CD4-positive, alpha-beta T cell (primary cell): ENCODE data around the gene ZXDC. TPM values are rescaled to one million over a fixed set of nuclear protein-coding genes. Genes with fewer than 3 reads are reported as not detected.

Experiments used
- ATAC-seq: fragments of 200-7000 bp; cut with Tn5 transposase; one replicate; pipeline ENCODE4 v1.10.0; 2022; ENCODE audit warnings: mild to moderate bottlenecking; ENCODE audit not compliant: poor library complexity
- CTCF ChIA-PET: fragments of 350-600 bp; sonication (Branson Sonifier 250); formaldehyde crosslinking; loops from one replicate; lab custom pipeline; 2021; ENCODE audit warnings: antibody characterized with exemption, inconsistent platforms; lab: Charles Lee
- POLR2A ChIA-PET: fragments of 350-600 bp; sonication (Branson Sonifier 250); formaldehyde crosslinking; loops from one replicate; lab custom pipeline; 2021; ENCODE audit warnings: antibody characterized with exemption, inconsistent platforms; lab: Charles Lee
- DNase-seq, 14 experiments: peaks; one replicate each; pipeline ENCODE4 v3.0.0-alpha.2; 2013 to 2020; ENCODE audit warnings: mixed read lengths in 2 of 14
- H3K27ac ChIP-seq, 2 donors: one replicate each; pipeline versions ENCODE4 v1.5.1 to v1.7.0; 2013; ENCODE audit warnings: low read length in 2 of 2, low read depth in 1 of 2, mild to moderate bottlenecking in 1 of 2
- H3K27me3 ChIP-seq, 2 experiments: 1 replicate in 1 of 2; 2 replicates in 1 of 2; pipeline versions ENCODE4 v1.6.1 to v1.7.0; 2013; ENCODE audit warnings: low read length in 2 of 2, control low read depth in 1 of 2, mild to moderate bottlenecking in 1 of 2, moderate library complexity in 1 of 2; ENCODE audit not compliant: insufficient read depth in 2 of 2, control insufficient read depth in 1 of 2
- H3K36me3 ChIP-seq: one replicate; pipeline ENCODE4 v1.6.1; 2013; ENCODE audit warnings: low read length, control low read depth; ENCODE audit not compliant: insufficient read depth
- H3K4me1 ChIP-seq: one replicate; pipeline ENCODE4 v1.6.1; 2013; ENCODE audit warnings: low read length, control low read depth; ENCODE audit not compliant: insufficient read depth
- H3K4me3 ChIP-seq: one replicate; pipeline ENCODE4 v1.5.1; 2013; ENCODE audit warnings: mild to moderate bottlenecking, low read length, moderate library complexity
- H3K9me3 ChIP-seq, 2 experiments: 1 replicate in 1 of 2; 2 replicates in 1 of 2; pipeline versions ENCODE4 v1.6.1 to v1.7.0; 2013; ENCODE audit warnings: low read length in 2 of 2, mild to moderate bottlenecking in 2 of 2, control low read depth in 1 of 2, moderate library complexity in 1 of 2; ENCODE audit not compliant: control insufficient read depth in 1 of 2, insufficient read depth in 1 of 2
- H3K27ac Mint-ChIP-seq: one replicate; pipeline ENCODE4 v1.8.0; 2020; ENCODE audit warnings: mixed read lengths
- H3K27me3 Mint-ChIP-seq: one replicate; pipeline ENCODE4 v1.8.0; 2021; ENCODE audit warnings: mixed read lengths
- H3K36me3 Mint-ChIP-seq: one replicate; pipeline ENCODE4 v1.8.0; 2021; ENCODE audit warnings: low read depth, mixed read lengths
- H3K4me1 Mint-ChIP-seq: one replicate; pipeline ENCODE4 v1.8.0; 2021; ENCODE audit warnings: low read depth, mixed read lengths
- H3K4me3 Mint-ChIP-seq: one replicate; pipeline ENCODE4 v1.8.0; 2020; ENCODE audit warnings: mild to moderate bottlenecking, mixed read lengths
- H3K9me3 Mint-ChIP-seq: one replicate; pipeline ENCODE4 v1.8.0; 2020; ENCODE audit warnings: mixed read lengths
- CTCF ChIP-seq: fragments of 200-600 bp; IDR thresholded peaks from one replicate; pipeline ENCODE4 v1.8.0; 2022; ENCODE audit warnings: antibody characterized with exemption, mild to moderate bottlenecking
- intact Hi-C, 2 experiments: fragments of 100-400 bp; cut with DNase I in 1 of 2; cut with micrococcal nuclease in 1 of 2; formaldehyde crosslinking; loops; one replicate each; pipeline versions ENCODE4 v1.15.1 to v1.9.0; 2023 to 2025; cut with DNase I, micrococcal nuclease
- total RNA-seq, 174 experiments: library from RNA in 2 of 174; stranded (reverse) in 2 of 174; gene quantifications; one replicate each; pipeline ENCODE4 v1.2.3 and lab custom pipeline; 2021 to 2026

The ZXDC gene
- total RNA-seq, 2 experiments from 2014 or later, result 60.7 to 61.3 TPM

- Histone ChIP-seq H3K27me3 (no peaks in the 10 kb centered on the region), H3K9me3 (no peaks in the 10 kb centered on the region), H3K27ac (no peak overlapping the region), H3K36me3 (no peaks in the 10 kb centered on the region), H3K4me3 (no peak overlapping the region), H3K4me1 (peaks cover 13% of the 10 kb centered on the region)
- H3K9me3 Mint-ChIP-seq, result no peaks in the 10 kb centered on the region
- DNase-seq (no peak), ATAC-seq (no peak)
- no peak overlapping the region for H3K27ac Mint-ChIP-seq
- H3K4me3 Mint-ChIP-seq, result no peak overlapping the region
- no peak for TF ChIP-seq CTCF
- no peaks in the 10 kb centered on the region for H3K27me3 Mint-ChIP-seq
- ChIA-PET POLR2A (no interaction called here), CTCF (no interaction called here)
- intact Hi-C loops, result no loop called here
- peaks cover 11% of the 10 kb centered on the region for H3K4me1 Mint-ChIP-seq
- no peaks in the 10 kb centered on the region for H3K36me3 Mint-ChIP-seq
Observed at GRCh38 chr3:126484148-126484547, 8.5 kb upstream of the ZXDC start.

DNA sequence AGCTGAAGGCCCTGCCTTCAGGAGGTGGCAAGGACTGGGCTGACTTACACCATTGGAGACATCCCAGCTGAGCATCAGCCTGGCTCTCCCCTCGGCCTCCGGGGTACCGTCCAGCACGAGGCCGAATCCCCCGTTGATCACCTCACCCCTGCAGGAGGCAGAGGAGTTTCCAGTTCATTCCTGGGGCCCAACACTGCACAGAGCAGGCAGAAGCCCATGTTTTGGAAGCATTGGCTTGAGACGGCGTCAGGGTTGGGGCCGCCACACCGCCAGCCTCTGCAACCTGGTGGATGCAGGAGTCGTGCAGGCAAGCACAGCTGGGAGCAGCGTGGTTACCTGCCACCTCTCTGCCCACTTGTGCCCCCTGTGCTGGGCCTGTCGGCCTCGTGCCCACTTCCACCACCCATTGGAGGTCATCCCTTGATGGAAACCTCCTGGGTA is 7.7 kb upstream of the ZXDC start:
- Histone ChIP-seq H3K36me3 (no peaks in the 10 kb centered on the region), H3K27me3 (no peaks in the 10 kb centered on the region), H3K9me3 (no peaks in the 10 kb centered on the region), H3K4me3 (no peak overlapping the region), H3K27ac (no peak overlapping the region), H3K4me1 (peaks cover 13% of the 10 kb centered on the region)
- Mint-ChIP-seq H3K4me1 (peaks cover 11% of the 10 kb centered on the region), H3K4me3 (no peak overlapping the region), H3K27ac (no peak overlapping the region), H3K27me3 (no peaks in the 10 kb centered on the region), H3K9me3 (no peaks in the 10 kb centered on the region), H3K36me3 (no peaks in the 10 kb centered on the region)
- CTCF ChIA-PET, result no interaction called here
- intact Hi-C loops, result no loop called here
- no peak for DNase-seq
- POLR2A ChIA-PET, result no interaction called here
- no peak for TF ChIP-seq CTCF
- ATAC-seq, result no peak

DNA sequence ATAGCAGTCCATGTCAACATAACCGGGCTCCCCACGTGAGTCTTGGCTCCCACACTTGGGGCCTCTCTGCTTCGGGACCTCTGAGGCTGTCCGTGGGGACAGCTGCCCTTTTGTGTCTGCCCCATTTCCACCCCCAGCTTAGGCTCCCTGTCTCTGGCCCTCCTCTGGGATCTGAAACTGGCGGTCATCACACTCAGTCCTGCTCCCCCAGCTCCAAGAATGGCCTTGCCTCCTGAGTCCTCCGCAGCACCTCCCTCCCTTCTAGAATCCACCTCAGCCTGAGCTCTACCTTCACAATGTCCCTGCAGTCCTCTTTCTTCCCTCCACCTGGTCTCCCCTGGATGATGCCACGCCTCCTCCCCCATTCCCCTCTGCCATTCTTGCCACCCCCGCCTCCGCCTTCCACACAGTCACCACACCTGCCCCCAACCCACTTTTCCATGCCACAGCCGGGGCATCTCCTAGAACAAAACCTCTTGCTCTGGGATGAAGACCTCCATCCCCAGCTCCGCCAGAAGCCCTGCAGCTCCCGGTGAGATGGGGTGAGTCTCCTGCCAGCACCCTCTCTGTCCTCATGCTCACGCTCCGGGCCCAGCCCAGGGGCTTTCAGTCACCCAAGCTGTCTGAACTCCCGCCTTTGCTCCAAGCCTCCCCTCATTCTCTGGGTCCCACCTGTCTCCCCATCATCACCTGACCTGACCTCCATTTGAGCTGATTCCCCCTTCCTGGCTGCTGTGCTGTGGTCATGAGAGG is 7.0 kb upstream of the ZXDC start:
- Histone ChIP-seq H3K4me1 (peaks cover 13% of the 10 kb centered on the region), H3K27me3 (no peaks in the 10 kb centered on the region), H3K9me3 (no peaks in the 10 kb centered on the region), H3K4me3 (no peak overlapping the region), H3K36me3 (no peaks in the 10 kb centered on the region), H3K27ac (no peak overlapping the region)
- CTCF ChIA-PET, result no interaction called here
- TF ChIP-seq CTCF, result no peak
- ATAC-seq, result no peak
- POLR2A ChIA-PET, result no interaction called here
- no peaks in the 10 kb centered on the region for H3K27me3 Mint-ChIP-seq
- peaks cover 11% of the 10 kb centered on the region for H3K4me1 Mint-ChIP-seq
- no peaks in the 10 kb centered on the region for H3K9me3 Mint-ChIP-seq
- intact Hi-C loops, result no loop called here
- H3K36me3 Mint-ChIP-seq, result no peaks in the 10 kb centered on the region
- H3K27ac Mint-ChIP-seq, result no peak overlapping the region
- H3K4me3 Mint-ChIP-seq, result no peak overlapping the region
- no peak for DNase-seq
